ENCODE results near the gene APOL5. TPM values are rescaled to one million over a fixed set of nuclear protein-coding genes. Genes with fewer than 3 reads are reported as not detected.

APOL5 gene
- total RNA-seq, 1 donor from 2014 or later = not detected

DNA sequence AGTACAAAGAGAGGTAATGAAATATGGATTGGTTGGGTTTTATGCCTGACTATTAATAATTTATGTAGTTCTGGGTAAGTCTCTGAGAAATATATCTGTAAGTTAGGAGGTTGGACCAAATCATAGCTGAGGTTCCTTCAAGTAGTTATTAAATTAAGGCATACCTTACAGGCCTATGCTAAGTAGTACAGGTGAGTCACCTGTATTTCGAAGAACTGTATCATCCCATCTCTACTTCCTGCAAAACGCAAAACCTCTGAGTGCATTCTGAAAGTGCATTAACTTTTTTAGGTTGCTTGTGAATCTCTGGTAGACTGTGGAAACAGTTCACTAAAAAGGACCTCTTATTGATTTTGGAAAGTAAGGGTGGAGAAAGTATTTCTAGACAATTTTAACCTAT lies 37.1 kb downstream of the APOL5 start:
- Mint-ChIP-seq H3K27me3 (ENCODE audit: low read depth, unreplicated experiment) (no peaks in the 10 kb centered on the region), H3K9me3 (ENCODE audit: unreplicated experiment) (no peaks in the 10 kb centered on the region), H3K36me3 (ENCODE audit: low read depth, unreplicated experiment) (peaks cover 8% of the 10 kb centered on the region), H3K4me3 (ENCODE audit: unreplicated experiment) (no peak overlapping the region), H3K27ac (ENCODE audit: unreplicated experiment) (no peak overlapping the region), H3K4me1 (ENCODE audit: low read depth, unreplicated experiment) (peaks cover 17% of the 10 kb centered on the region)
- TF ChIP-seq, protein P1, sequence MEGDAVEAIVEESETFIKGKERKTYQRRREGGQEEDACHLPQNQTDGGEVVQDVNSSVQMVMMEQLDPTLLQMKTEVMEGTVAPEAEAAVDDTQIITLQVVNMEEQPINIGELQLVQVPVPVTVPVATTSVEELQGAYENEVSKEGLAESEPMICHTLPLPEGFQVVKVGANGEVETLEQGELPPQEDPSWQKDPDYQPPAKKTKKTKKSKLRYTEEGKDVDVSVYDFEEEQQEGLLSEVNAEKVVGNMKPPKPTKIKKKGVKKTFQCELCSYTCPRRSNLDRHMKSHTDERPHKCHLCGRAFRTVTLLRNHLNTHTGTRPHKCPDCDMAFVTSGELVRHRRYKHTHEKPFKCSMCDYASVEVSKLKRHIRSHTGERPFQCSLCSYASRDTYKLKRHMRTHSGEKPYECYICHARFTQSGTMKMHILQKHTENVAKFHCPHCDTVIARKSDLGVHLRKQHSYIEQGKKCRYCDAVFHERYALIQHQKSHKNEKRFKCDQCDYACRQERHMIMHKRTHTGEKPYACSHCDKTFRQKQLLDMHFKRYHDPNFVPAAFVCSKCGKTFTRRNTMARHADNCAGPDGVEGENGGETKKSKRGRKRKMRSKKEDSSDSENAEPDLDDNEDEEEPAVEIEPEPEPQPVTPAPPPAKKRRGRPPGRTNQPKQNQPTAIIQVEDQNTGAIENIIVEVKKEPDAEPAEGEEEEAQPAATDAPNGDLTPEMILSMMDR (IDR thresholded peaks at IDR 0.05; ENCODE audit: insufficient read depth, low read depth, low read length) = no peak
- no peak for TF ChIP-seq EZH2 (IDR thresholded peaks at IDR 0.05; ENCODE audit: insufficient read depth, low read length)
- Histone ChIP-seq H3K27me3 (ENCODE audit: insufficient read depth, low read length) (no peaks in the 10 kb centered on the region), H3K9ac (ENCODE audit: low read length) (no peak overlapping the region), H3K79me2 (ENCODE audit: insufficient read depth, low read length) (peaks cover 10% of the 10 kb centered on the region), H3K36me3 (ENCODE audit: insufficient read depth, low read length) (peaks cover 51% of the 10 kb centered on the region), H3K4me1 (ENCODE audit: insufficient read depth, low read length) (no peaks in the 10 kb centered on the region), H3K4me3 (ENCODE audit: insufficient read depth, low read depth, low read length) (no peak overlapping the region), H4K20me1 (ENCODE audit: insufficient read depth, low read length) (peaks cover 16% of the 10 kb centered on the region), H2AFZ (ENCODE audit: low read depth, low read length) (no peak overlapping the region), H3K4me2 (ENCODE audit: low read length) (no peak overlapping the region), H3K27ac (ENCODE audit: low read depth, low read length) (no peak overlapping the region), H3K9me3 (ENCODE audit: insufficient read depth, low read depth, low read length) (no peaks in the 10 kb centered on the region)
- FAIRE-seq = no peak
- no peak for DNase-seq (ENCODE audit: low read depth)

DNA sequence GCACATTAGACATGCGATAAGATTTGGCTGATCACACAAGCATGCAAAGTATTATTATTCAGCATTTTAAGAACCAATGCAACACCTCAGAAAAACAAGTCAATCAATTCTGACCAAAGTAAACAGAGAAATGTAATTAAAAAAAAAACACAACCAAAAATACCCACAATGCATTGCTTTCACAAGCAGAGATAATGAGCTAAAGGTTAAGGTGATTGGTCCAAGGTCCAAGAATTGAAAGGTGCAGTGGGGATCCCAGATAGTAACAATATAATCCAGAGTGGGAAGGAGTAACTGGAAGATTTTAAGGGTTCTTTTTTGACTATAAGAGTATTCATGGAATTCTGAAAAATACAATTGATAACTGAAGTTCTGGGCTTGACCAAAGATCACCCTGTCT lies 39.0 kb downstream of the APOL5 start:
- FAIRE-seq (no peak), DNase-seq (ENCODE audit: low read depth) (no peak)
- H3K27me3 Mint-ChIP-seq (ENCODE audit: low read depth, unreplicated experiment) = no peaks in the 10 kb centered on the region
- no peak overlapping the region for H3K4me3 Mint-ChIP-seq (ENCODE audit: unreplicated experiment)
- H3K9me3 ChIP-seq (ENCODE audit: insufficient read depth, low read depth, low read length) = no peaks in the 10 kb centered on the region
- H3K9me3 Mint-ChIP-seq (ENCODE audit: unreplicated experiment) = no peaks in the 10 kb centered on the region
- H3K9ac ChIP-seq (ENCODE audit: low read length) = no peak overlapping the region
- peaks cover 14% of the 10 kb centered on the region for H3K4me1 Mint-ChIP-seq (ENCODE audit: low read depth, unreplicated experiment)
- no peaks in the 10 kb centered on the region for H3K4me1 ChIP-seq (ENCODE audit: insufficient read depth, low read length)
- H3K27me3 ChIP-seq (ENCODE audit: insufficient read depth, low read length) = no peaks in the 10 kb centered on the region
- H3K36me3 Mint-ChIP-seq (ENCODE audit: low read depth, unreplicated experiment) = peaks cover 5% of the 10 kb centered on the region
- no peak overlapping the region for H3K4me3 ChIP-seq (ENCODE audit: insufficient read depth, low read depth, low read length)
- H3K36me3 ChIP-seq (ENCODE audit: insufficient read depth, low read length) = peaks cover 57% of the 10 kb centered on the region
- H3K27ac Mint-ChIP-seq (ENCODE audit: unreplicated experiment) = no peak overlapping the region
- no peak overlapping the region for H2AFZ ChIP-seq (ENCODE audit: low read depth, low read length)
- TF ChIP-seq EZH2 (IDR thresholded peaks at IDR 0.05; ENCODE audit: insufficient read depth, low read length) = no peak
- TF ChIP-seq, protein P1 (IDR thresholded peaks at IDR 0.05; ENCODE audit: insufficient read depth, low read depth, low read length) = no peak
- peaks cover 24% of the 10 kb centered on the region for H4K20me1 ChIP-seq (ENCODE audit: insufficient read depth, low read length)
- H3K27ac ChIP-seq (ENCODE audit: low read depth, low read length) = no peak overlapping the region
- no peak overlapping the region for H3K4me2 ChIP-seq (ENCODE audit: low read length)
- peaks cover 3% of the 10 kb centered on the region for H3K79me2 ChIP-seq (ENCODE audit: insufficient read depth, low read length)

DNA sequence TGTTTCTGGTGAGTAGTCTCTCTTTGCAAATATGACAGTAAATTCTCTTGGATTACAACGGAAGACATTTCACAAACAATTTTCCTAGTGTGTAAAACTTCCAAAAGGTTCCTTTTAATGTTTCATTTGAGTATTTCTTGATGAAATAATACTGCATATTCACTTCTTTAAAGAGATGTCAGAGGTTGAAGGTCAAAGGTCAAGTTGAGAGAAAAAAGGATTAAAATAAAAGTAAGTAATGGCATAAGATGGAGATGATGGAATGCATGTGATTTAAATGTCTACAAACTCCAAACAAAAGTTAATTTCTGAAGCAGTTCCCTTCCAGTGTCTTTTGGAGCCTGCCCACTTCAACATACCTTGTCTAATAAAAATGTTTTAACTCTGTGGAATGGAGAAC lies 40.7 kb downstream of the APOL5 start:
- peaks cover 18% of the 10 kb centered on the region for H4K20me1 ChIP-seq (ENCODE audit: insufficient read depth, low read length)
- no peak overlapping the region for H3K4me3 ChIP-seq (ENCODE audit: insufficient read depth, low read depth, low read length)
- H3K4me2 ChIP-seq (ENCODE audit: low read length) = no peak overlapping the region
- H2AFZ ChIP-seq (ENCODE audit: low read depth, low read length) = no peak overlapping the region
- no peaks in the 10 kb centered on the region for H3K79me2 ChIP-seq (ENCODE audit: insufficient read depth, low read length)
- FAIRE-seq = no peak
- H3K27me3 ChIP-seq (ENCODE audit: insufficient read depth, low read length) = no peaks in the 10 kb centered on the region
- no peaks in the 10 kb centered on the region for H3K4me1 Mint-ChIP-seq (ENCODE audit: low read depth, unreplicated experiment)
- H3K36me3 Mint-ChIP-seq (ENCODE audit: low read depth, unreplicated experiment) = peaks cover 5% of the 10 kb centered on the region
- H3K9ac ChIP-seq (ENCODE audit: low read length) = no peak overlapping the region
- no peaks in the 10 kb centered on the region for H3K9me3 Mint-ChIP-seq (ENCODE audit: unreplicated experiment)
- no peak overlapping the region for H3K27ac ChIP-seq (ENCODE audit: low read depth, low read length)
- H3K27ac Mint-ChIP-seq (ENCODE audit: unreplicated experiment) = no peak overlapping the region
- H3K4me3 Mint-ChIP-seq (ENCODE audit: unreplicated experiment) = no peak overlapping the region
- peaks cover 56% of the 10 kb centered on the region for H3K36me3 ChIP-seq (ENCODE audit: insufficient read depth, low read length)
- TF ChIP-seq, protein P1 (IDR thresholded peaks at IDR 0.05; ENCODE audit: insufficient read depth, low read depth, low read length) = no peak
- TF ChIP-seq EZH2 (IDR thresholded peaks at IDR 0.05; ENCODE audit: insufficient read depth, low read length) = no peak
- no peaks in the 10 kb centered on the region for H3K27me3 Mint-ChIP-seq (ENCODE audit: low read depth, unreplicated experiment)
- H3K4me1 ChIP-seq (ENCODE audit: insufficient read depth, low read length) = no peaks in the 10 kb centered on the region
- no peak for DNase-seq (ENCODE audit: low read depth)
- no peaks in the 10 kb centered on the region for H3K9me3 ChIP-seq (ENCODE audit: insufficient read depth, low read depth, low read length)

Measured in astrocyte (in vitro differentiated cells and primary cell).